ENCODE results near the gene HIPK3. TPM values are rescaled to one million over a fixed set of nuclear protein-coding genes. Genes with fewer than 3 reads are reported as not detected.

The HIPK3 gene
- total RNA-seq, 3 donors from 2014 or later (not counting 1 experiment from before 2014, with no cell fraction given), result 80.6 to 92.9 (median 87.7) TPM

DNA sequence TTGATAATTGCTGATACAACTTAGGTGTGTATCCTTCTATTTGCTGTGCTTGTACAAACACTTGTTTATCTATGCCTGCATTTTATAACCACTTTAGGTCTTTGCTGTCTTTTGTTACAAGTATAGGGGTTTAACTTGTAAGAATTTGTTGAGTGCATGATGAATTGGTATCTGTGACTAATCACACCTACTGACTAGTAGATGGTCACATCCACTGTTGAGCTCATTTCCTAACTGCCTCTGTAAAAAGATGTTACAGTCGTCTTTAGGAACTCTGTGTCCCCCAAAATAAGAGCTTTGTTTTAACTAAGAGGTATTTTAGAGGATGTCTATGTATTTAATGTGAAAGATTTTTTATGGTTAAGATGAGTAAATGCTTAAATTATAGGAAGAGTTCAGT, 60.5 kb downstream of the HIPK3 start:
- intact Hi-C loops (cut with micrococcal nuclease), result no loop called here
- Mint-ChIP-seq H3K4me3 (no peak overlapping the region), H3K27me3 (ENCODE audit: low read depth in 2 of 2) (no peaks in the 10 kb centered on the region), H3K4me1 (peaks cover 10 to 13% of the 10 kb centered on the region in 2 donors), H3K27ac (no peak overlapping the region), H3K9me3 (no peaks in the 10 kb centered on the region), H3K36me3 (no peaks in the 10 kb centered on the region)
- DNase-seq (no peak), ATAC-seq (no peak)
- no peak overlapping the region for H3K4me3 ChIP-seq (ENCODE audit: low read length)
- TF ChIP-seq CTCF (IDR thresholded peaks at IDR 0.05), result no peak
- H3K27ac ChIP-seq (ENCODE audit: low read length), result no peak overlapping the region
- peaks cover 3% of the 10 kb centered on the region for H3K4me1 ChIP-seq (ENCODE audit: control insufficient read depth, insufficient read depth, low read length)
- no peaks in the 10 kb centered on the region for H3K27me3 ChIP-seq (ENCODE audit: control insufficient read depth, insufficient read depth, low read length)
- WGBS (ENCODE audit: insufficient coverage), result 91% methylated on average over 1 of the region's 1 CpG
- H3K36me3 ChIP-seq (ENCODE audit: control insufficient read depth, insufficient read depth, low read length), result no peaks in the 10 kb centered on the region
- H3K9me3 ChIP-seq (ENCODE audit: control insufficient read depth, insufficient read depth, low read length), result no peaks in the 10 kb centered on the region

- Mint-ChIP-seq H3K4me1 (peaks cover 24 to 27% of the 10 kb centered on the region in 2 donors), H3K36me3 (no peaks in the 10 kb centered on the region), H3K27me3 (ENCODE audit: low read depth in 2 of 2) (no peaks in the 10 kb centered on the region), H3K9me3 (no peaks in the 10 kb centered on the region), H3K27ac (no peak overlapping the region), H3K4me3 (no peak overlapping the region)
- intact Hi-C loops (cut with micrococcal nuclease), result loop anchor here (5.0 kb wide), 1 partner anchor 63 kb away; the partner anchor contains the start of gene HIPK3
- TF ChIP-seq CTCF (IDR thresholded peaks at IDR 0.05), result no peak
- DNase-seq (no peak), ATAC-seq (peak in 2 of 3 donors; percentile 18 to 32)
- H3K4me1 ChIP-seq (ENCODE audit: control insufficient read depth, insufficient read depth, low read length), result peaks cover 14% of the 10 kb centered on the region
- 34% methylated on average over 1 of the region's 1 CpG for WGBS (ENCODE audit: insufficient coverage)
- H3K4me3 ChIP-seq (ENCODE audit: low read length), result no peak overlapping the region
- no peak overlapping the region for H3K27ac ChIP-seq (ENCODE audit: low read length)
- H3K36me3 ChIP-seq (ENCODE audit: control insufficient read depth, insufficient read depth, low read length), result no peaks in the 10 kb centered on the region
- H3K9me3 ChIP-seq (ENCODE audit: control insufficient read depth, insufficient read depth, low read length), result no peaks in the 10 kb centered on the region
- no peaks in the 10 kb centered on the region for H3K27me3 ChIP-seq (ENCODE audit: control insufficient read depth, insufficient read depth, low read length)
Measured at GRCh38 chr11:33320016-33320813, 63.0 kb downstream of the HIPK3 start.

DNA sequence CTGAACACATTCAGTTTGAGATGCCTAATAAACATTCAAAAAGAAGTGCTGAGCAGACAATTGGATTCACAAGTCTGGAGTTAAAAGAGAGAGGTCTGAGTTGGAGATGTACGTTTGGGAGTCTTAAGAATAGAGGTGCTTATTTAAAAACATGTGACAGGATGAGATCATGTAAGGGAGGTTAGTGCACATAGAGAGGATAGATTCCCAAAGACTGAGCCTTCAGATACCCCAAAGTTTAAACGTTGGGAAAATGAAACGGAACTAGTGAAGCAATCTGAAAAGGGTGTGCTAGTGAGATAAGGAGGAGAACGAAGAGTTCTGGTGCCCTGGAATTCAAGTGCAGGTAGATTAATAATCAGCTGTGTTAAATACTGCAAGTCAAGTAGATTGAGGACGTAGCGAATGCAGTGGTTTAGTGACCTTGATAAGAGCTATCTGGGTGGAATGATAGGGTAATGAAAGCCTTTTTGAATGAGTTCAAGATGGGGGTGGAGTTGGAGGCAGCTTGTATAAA, 63.7 kb downstream of the HIPK3 start:
- H3K27ac Mint-ChIP-seq, result no peak overlapping the region
- intact Hi-C loops (cut with micrococcal nuclease), result loop anchor here (5.0 kb wide), 1 partner anchor 64 kb away; the partner anchor contains the start of gene HIPK3
- peaks cover 27 to 29% of the 10 kb centered on the region in 2 donors for H3K4me1 Mint-ChIP-seq
- H3K27me3 Mint-ChIP-seq (ENCODE audit: low read depth in 2 of 2), result no peaks in the 10 kb centered on the region
- no peak overlapping the region for H3K4me3 ChIP-seq (ENCODE audit: low read length)
- TF ChIP-seq CTCF (IDR thresholded peaks at IDR 0.05), result no peak
- no peaks in the 10 kb centered on the region for H3K36me3 Mint-ChIP-seq
- H3K27me3 ChIP-seq (ENCODE audit: control insufficient read depth, insufficient read depth, low read length), result no peaks in the 10 kb centered on the region
- H3K4me1 ChIP-seq (ENCODE audit: control insufficient read depth, insufficient read depth, low read length), result peaks cover 14% of the 10 kb centered on the region
- DNase-seq, result no peak
- no peaks in the 10 kb centered on the region for H3K9me3 ChIP-seq (ENCODE audit: control insufficient read depth, insufficient read depth, low read length)
- no peak overlapping the region for H3K4me3 Mint-ChIP-seq
- no peaks in the 10 kb centered on the region for H3K36me3 ChIP-seq (ENCODE audit: control insufficient read depth, insufficient read depth, low read length)
- no peaks in the 10 kb centered on the region for H3K9me3 Mint-ChIP-seq
- no peak overlapping the region for H3K27ac ChIP-seq (ENCODE audit: low read length)
- WGBS (ENCODE audit: insufficient coverage), result 45% methylated on average over 6 of the region's 6 CpGs
- ATAC-seq, result peak in 1 of 3 donors; percentile 22
